ENCODE measurements around the gene RGN. TPM values are rescaled to one million over a fixed set of nuclear protein-coding genes. Genes with fewer than 3 reads are reported as not detected.

Gene RGN
- polyA plus RNA-seq, 3 donors from 2014 or later: not detected

Other genes starting within 250 kb of the RGN start
- gene RP2, start 241.4 kb upstream of the RGN start, polyA plus RNA-seq: 10 to 100 TPM in 1 of 3 donors, 1 to 10 TPM in 2; 4.4 to 13.2 (median 8.2) TPM
- gene JADE3, start 166.0 kb upstream of the RGN start, polyA plus RNA-seq: under 1 TPM in 1 of 3 donors, not detected in 2; 0.20 TPM
- gene NDUFB11, start 66.3 kb downstream of the RGN start, polyA plus RNA-seq: 100 to 1,000 TPM; 124 to 208 (median 151) TPM
- 10 to 100 TPM; 15.1 to 34.1 (median 18.0) TPM for gene RBM10, start 66.8 kb downstream of the RGN start, polyA plus RNA-seq
- gene UBA1, start 115.4 kb downstream of the RGN start, polyA plus RNA-seq: 100 to 1,000 TPM; 146 to 205 (median 167) TPM
- 10 to 100 TPM in 1 of 3 donors, 1 to 10 TPM in 2; 3.0 to 16.6 (median 4.7) TPM for gene CDK16, start 140.2 kb downstream of the RGN start, polyA plus RNA-seq
- 100 to 1,000 TPM in 1 of 3 donors, 10 to 100 TPM in 2; 70.8 to 112 (median 96.5) TPM for gene USP11, start 154.6 kb downstream of the RGN start, polyA plus RNA-seq